Measurements from ENCODE around the gene IER5L.

GRCh38 chr9:129184596-129185122, 6.6 kb upstream of the IER5L start:
- TF ChIP-seq, protein P1, sequence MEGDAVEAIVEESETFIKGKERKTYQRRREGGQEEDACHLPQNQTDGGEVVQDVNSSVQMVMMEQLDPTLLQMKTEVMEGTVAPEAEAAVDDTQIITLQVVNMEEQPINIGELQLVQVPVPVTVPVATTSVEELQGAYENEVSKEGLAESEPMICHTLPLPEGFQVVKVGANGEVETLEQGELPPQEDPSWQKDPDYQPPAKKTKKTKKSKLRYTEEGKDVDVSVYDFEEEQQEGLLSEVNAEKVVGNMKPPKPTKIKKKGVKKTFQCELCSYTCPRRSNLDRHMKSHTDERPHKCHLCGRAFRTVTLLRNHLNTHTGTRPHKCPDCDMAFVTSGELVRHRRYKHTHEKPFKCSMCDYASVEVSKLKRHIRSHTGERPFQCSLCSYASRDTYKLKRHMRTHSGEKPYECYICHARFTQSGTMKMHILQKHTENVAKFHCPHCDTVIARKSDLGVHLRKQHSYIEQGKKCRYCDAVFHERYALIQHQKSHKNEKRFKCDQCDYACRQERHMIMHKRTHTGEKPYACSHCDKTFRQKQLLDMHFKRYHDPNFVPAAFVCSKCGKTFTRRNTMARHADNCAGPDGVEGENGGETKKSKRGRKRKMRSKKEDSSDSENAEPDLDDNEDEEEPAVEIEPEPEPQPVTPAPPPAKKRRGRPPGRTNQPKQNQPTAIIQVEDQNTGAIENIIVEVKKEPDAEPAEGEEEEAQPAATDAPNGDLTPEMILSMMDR (IDR thresholded peaks at IDR 0.05; ENCODE audit: insufficient read depth, low read length, poor library complexity, severe bottlenecking): no peak
- no peak for TF ChIP-seq EZH2phosphoT487 (conservative IDR thresholded peaks at IDR 0.05; ENCODE audit: low read length)

Data from SU-DHL-6 (cell line).